Adipocyte (in vitro differentiated cells): ENCODE results near the gene PIEZO2.
"Not testable (repeated sequence)": the region's sequence is repeated elsewhere in the genome, so short reads cannot be mapped to it uniquely, and the experiment has no call there.

Experiments
- DNase-seq: peaks from one replicate; pipeline ENCODE4 v3.0.0-alpha.2; 2015; ENCODE audit warnings: low read depth
- H3K27me3 ChIP-seq: replicated peaks from 2 replicates; pipeline ENCODE4 v1.7.0; 2013; ENCODE audit warnings: mild to moderate bottlenecking, low read length, moderate library complexity; ENCODE audit not compliant: control insufficient read depth, insufficient read depth
- H3K36me3 ChIP-seq: 2 replicates; pipeline ENCODE4 v1.7.0; 2013; ENCODE audit warnings: low read length, mild to moderate bottlenecking, moderate library complexity; ENCODE audit not compliant: control insufficient read depth, insufficient read depth, severe bottlenecking
- H3K4me1 ChIP-seq: 2 replicates; pipeline ENCODE4 v1.7.0; 2013; ENCODE audit warnings: mild to moderate bottlenecking, low read length, moderate library complexity; ENCODE audit not compliant: control insufficient read depth, insufficient read depth
- H3K4me3 ChIP-seq: 2 replicates; pipeline ENCODE4 v1.7.0; 2013; ENCODE audit warnings: mild to moderate bottlenecking, low read length, moderate library complexity
- H3K9ac ChIP-seq: 2 replicates; pipeline ENCODE4 v1.7.0; 2013; ENCODE audit warnings: mild to moderate bottlenecking, low read length, moderate library complexity
- H3K9me3 ChIP-seq: 2 replicates; pipeline ENCODE4 v1.7.0; 2013; ENCODE audit warnings: mild to moderate bottlenecking, low read length, moderate library complexity; ENCODE audit not compliant: control insufficient read depth

PIEZO2 gene

DNA sequence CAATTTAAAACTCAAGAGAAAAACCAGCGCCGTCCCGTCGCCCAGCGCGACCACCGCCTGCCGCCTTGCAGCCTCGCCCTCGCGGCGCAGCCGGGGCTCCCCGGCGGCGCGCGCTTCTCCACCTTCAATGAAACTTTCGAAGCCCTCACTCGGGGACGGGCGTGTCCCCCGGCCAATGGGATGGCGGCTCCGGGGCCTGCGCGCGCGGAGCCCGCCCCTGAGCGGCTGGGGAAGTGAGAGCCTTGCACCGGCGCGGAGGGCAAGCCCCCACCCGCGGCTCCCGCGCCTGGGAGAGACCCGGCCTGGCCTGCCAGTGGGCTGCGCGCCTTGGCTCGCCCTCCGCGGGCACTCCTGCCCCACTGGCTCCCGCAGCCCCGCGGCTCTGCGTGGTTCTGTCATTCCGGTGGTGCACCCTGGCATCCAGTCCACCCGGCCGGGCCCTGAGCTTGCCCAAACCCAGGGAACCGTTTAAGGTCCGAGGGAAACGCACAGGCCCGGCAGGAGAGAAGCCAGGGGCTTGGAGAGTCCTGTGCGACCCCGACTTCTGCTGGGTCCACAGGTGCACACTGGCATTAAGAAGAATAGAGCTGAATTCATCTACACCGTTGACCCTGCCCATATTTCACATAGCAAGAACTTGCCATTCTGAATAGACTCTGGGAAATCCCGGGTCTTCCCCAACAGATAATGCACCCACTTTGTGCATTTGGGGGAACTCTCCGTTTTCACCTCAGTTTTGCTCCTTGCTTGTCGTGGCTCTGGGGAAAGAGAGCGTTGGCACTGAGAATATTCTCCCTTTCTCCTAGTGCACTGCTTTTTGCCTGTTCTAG lies at the start of gene PIEZO2:
Gene PIEZO2 (minus strand): TSS at position 129 of the 830 bp plus-strand sequence. CDS start 981 bp downstream, outside the sequence.
- H3K4me1 ChIP-seq = peaks cover 2% of the 10 kb centered on the region
- H3K36me3 ChIP-seq = no peaks in the 10 kb centered on the region
- peaks cover 58% of the 10 kb centered on the region for H3K27me3 ChIP-seq
- DNase-seq = peak; percentile 93
- no peaks in the 10 kb centered on the region for H3K9me3 ChIP-seq
- H3K4me3 ChIP-seq = peak within 1 kb of the TSS; percentile 63
- no peak within 1 kb of the TSS for H3K9ac ChIP-seq

DNA sequence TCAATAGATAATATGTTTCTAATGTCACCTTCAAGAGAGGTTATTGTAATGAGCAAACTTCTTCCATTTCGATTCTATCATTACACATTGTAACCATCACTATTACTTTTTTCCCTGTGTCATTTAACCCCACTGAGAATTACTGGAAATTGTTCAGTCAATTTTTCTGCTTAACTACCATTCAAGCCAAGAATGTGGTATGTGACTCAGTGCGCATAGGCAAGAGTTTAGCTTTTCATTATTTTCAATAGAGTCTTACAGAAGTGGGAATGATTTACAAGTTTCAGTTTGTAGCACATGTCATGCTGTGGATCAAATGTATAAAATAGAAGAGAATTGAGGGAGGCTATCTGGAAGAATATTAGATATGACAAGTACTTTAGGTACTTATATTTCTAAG lies 34.3 kb upstream of the PIEZO2 start:
- Histone ChIP-seq H3K9ac (no peak overlapping the region), H3K27me3 (no peaks in the 10 kb centered on the region), H3K9me3 (no peaks in the 10 kb centered on the region), H3K36me3 (no peaks in the 10 kb centered on the region), H3K4me3 (no peak overlapping the region), H3K4me1 (peaks cover 8% of the 10 kb centered on the region)
- DNase-seq = no peak

DNA sequence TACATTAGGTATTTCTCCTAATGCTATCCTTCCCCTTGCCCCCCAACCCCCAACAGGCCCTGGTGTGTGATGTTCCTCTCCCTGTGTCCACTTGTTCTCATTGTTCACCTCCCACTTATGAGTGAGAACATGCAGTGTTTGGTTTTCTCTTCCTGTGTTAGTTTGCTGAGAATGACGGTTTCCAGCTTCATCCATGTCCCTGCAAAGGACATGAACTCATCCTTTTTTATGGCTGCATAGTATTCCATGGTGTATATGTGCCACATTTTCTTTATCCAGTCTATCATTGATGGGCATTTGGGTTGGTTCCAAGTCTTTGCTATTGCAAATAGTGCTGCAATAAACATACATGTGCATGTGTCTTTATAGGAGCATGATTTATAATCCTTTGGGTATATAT lies 32.3 kb upstream of the PIEZO2 start:
- not testable (repeated sequence) for H3K4me3 ChIP-seq, H3K36me3 ChIP-seq, H3K9ac ChIP-seq, DNase-seq, H3K27me3 ChIP-seq, H3K9me3 ChIP-seq
- H3K4me1 ChIP-seq = peaks cover 15% of the 10 kb centered on the region

DNA sequence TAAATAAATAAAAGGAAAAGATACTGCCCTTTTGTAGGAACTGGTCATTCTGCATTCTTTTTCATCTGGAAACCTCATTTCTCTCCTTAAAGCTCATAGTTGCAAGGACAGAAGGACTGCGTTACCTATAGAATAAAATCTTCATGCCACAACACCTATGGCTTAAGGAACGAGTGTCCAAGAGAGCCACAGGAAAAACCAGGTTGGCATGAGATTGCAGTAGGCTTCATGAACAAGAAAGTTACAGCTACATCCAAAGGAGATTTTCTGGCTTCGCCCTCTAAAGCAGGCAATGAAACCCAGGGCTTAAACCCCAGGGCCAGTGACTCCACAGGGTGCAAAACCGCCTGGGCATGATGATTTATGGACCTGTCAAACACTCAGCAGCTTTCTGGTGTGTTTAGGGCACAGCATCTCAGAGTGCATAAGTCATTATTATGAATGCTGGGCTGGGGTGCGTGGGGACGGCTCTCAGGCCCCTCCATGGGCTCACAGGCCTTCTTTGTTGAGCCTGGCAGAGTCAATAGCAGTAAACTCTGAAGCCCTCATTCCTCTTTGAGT lies 30.7 kb upstream of the PIEZO2 start:
- DNase-seq = no peak
- Histone ChIP-seq H3K27me3 (no peaks in the 10 kb centered on the region), H3K36me3 (no peaks in the 10 kb centered on the region), H3K4me1 (peaks cover 31% of the 10 kb centered on the region), H3K9me3 (no peaks in the 10 kb centered on the region), H3K4me3 (no peak overlapping the region), H3K9ac (no peak overlapping the region)

DNA sequence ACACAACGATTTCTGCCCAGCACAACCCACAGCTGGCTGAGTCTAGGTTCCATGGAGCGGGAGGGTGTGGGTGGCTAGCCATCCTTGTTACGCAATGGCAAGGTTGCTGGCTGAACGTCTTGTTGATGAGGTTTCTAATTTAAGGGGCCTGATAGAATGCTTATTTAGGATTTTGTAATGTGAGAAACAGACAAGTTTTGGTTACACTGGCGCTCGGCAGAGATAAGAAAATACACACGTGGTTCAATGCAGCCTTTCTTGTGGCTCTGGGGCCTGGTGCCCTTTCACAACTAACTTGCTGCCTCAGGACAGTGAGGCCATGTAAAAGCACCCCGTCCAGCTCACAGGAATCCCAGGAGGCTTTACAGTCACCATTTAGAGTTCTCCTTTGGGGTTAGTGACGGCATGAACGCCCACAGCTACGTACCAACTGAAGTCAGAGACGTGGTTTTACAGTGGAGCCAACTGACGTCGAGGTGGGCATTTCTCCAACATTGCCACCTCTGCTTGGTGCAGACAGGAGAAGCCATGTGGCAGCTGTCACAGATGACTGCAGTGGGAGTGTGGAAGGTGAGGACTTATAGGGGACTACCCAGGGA lies 29.7 kb upstream of the PIEZO2 start:
- H3K4me1 ChIP-seq = peaks cover 37% of the 10 kb centered on the region
- no peaks in the 10 kb centered on the region for H3K27me3 ChIP-seq
- DNase-seq = no peak
- no peak overlapping the region for H3K9ac ChIP-seq
- H3K9me3 ChIP-seq = no peaks in the 10 kb centered on the region
- no peaks in the 10 kb centered on the region for H3K36me3 ChIP-seq
- peak overlapping the region; percentile 12 for H3K4me3 ChIP-seq

DNA sequence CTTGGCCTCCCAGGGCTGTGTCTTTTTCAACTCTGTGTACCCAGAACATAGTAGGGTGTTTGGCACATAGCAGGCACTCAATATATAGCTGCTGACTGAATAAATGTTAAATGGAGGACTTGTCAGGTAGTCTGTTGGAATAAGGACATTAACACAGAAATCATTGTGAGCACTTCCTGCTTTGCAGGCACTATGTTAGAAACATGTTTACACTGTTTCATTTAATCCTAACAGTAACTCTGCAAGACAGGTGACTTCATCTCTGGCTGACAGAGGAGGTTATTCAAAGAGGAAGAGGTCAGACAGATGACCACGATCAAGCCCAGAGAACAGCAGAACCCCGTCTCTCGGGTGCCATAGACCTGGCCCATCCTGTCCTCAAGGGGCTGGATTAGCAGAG lies 28.0 kb upstream of the PIEZO2 start:
- H3K4me3 ChIP-seq = no peak overlapping the region
- peaks cover 42% of the 10 kb centered on the region for H3K4me1 ChIP-seq
- no peak overlapping the region for H3K9ac ChIP-seq
- H3K36me3 ChIP-seq = no peaks in the 10 kb centered on the region
- DNase-seq = no peak
- H3K27me3 ChIP-seq = no peaks in the 10 kb centered on the region
- no peaks in the 10 kb centered on the region for H3K9me3 ChIP-seq

DNA sequence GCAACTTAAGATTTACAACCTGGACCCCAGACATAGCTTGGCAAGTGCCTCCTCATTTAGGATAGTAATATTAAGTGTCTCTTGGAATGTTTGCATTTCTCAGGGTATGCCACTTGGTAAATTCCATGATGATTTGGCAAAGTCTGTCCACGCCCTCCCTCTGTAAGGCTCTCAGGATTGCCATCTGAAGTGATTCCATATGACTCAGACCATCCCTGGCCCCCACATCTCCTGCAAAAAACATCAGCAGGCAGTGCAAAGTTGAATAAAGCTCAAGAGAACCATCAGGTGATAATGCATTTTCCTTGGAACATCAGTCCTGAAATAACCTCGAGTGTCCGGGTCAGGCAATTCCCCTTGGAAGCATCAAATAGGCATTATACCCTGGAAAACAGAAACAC lies 27.1 kb upstream of the PIEZO2 start:
- no peak overlapping the region for H3K9ac ChIP-seq
- DNase-seq = peak; percentile 62
- H3K9me3 ChIP-seq = no peaks in the 10 kb centered on the region
- H3K36me3 ChIP-seq = no peaks in the 10 kb centered on the region
- no peaks in the 10 kb centered on the region for H3K27me3 ChIP-seq
- no peak overlapping the region for H3K4me3 ChIP-seq
- H3K4me1 ChIP-seq = peaks cover 42% of the 10 kb centered on the region

DNA sequence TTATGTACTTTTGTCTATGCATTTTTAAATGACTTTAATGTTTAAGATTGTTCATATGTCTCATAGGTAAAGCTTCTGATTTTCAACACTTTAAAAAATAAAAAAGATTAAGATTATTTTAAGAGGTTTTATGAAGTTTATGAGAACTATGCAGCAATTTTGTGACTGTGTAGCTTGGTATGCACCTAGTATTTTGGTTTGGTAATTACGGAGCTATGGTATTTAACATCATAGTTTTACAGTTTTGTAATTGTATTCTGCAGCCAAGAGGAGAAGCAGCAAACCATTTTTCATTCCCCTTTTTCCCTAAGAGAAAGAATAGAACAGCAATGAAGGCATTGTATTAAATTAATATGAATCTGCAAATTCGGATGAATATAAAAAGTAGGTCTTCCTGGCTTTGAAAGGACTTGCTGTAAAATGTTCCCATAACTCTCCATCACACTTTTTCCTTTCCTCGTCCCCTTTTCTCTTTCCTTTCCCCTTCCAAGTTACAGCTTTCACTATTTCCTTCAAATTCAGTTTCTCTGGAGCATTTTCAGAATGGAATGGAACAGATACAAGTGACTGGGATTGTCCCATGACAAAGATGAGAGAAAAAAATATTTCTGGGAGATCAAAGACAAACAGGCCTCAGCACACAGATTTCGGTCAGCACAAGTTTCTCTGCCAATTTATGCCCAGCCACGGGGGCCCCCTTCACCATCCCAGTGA lies 26.1 kb upstream of the PIEZO2 start:
- H3K9ac ChIP-seq = peak overlapping the region; percentile 67
- peaks cover 42% of the 10 kb centered on the region for H3K4me1 ChIP-seq
- peak overlapping the region; percentile 54 for H3K4me3 ChIP-seq
- peak; percentile 81 for DNase-seq
- H3K36me3 ChIP-seq = no peaks in the 10 kb centered on the region
- no peaks in the 10 kb centered on the region for H3K27me3 ChIP-seq
- no peaks in the 10 kb centered on the region for H3K9me3 ChIP-seq

DNA sequence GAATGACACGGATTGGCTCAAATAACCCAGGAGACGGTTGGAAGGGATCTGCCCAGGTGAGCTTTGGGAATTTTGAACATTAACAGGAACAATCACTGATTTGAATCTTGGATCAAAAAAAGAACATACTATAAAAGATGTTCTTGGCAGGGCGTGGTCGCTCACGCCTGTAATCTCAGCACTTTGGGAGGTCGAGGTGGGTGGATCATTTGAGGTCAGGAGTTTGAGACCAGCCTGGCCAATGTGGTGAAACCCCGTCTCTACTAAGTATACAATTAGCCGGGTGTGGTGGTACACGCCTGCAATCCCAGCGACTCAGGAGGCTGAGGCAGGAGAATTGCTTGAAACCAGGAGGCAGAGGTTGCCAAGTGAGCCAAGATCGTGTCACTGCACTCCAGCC lies 24.8 kb upstream of the PIEZO2 start:
- H3K4me1 ChIP-seq = peaks cover 38% of the 10 kb centered on the region
- not testable (repeated sequence) for H3K9me3 ChIP-seq, H3K4me3 ChIP-seq, H3K27me3 ChIP-seq, H3K9ac ChIP-seq, DNase-seq, H3K36me3 ChIP-seq

DNA sequence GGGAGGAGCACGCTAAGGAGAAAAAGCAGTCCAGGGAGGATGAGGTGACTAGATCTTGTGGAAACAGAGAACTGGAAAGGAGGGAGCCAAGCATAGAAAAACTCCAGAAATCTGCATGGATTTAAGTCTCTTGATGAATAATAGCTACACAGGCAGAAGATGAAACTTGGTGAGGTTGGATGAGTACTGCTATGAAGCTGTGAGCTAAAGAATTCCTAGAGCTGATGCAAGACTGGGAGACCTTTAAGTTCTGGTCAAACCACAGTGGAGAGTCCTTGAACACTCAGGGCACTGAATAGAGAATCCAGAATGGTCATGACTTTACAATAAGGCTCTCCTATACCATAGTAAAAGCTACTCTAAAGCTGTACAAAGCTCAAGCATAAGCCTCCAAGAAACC lies 18.4 kb upstream of the PIEZO2 start:
- no peaks in the 10 kb centered on the region for H3K4me1 ChIP-seq
- no peaks in the 10 kb centered on the region for H3K27me3 ChIP-seq
- H3K36me3 ChIP-seq = no peaks in the 10 kb centered on the region
- peaks cover 7% of the 10 kb centered on the region for H3K9me3 ChIP-seq
- no peak overlapping the region for H3K4me3 ChIP-seq
- no peak overlapping the region for H3K9ac ChIP-seq
- DNase-seq = peak; percentile 75

DNA sequence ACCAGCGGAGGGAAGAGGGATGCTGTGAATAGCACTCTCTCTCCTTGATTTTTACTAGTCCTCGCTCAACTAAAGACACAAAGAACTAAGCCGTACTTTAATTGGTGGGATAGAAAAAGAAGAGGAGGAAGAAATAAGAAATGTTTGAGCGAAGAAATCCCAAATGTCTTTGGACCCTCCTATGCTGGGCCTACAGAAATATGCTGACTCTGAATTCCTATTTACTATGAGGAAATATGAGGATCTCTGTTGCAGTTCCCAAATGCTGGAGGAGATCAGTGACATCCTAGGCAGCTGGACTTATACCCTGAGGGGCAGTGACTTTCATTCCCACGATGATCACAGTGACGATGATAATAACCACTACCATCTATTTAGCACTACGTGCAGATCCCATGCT lies 16.6 kb upstream of the PIEZO2 start:
- H3K4me3 ChIP-seq = no peak overlapping the region
- no peak overlapping the region for H3K9ac ChIP-seq
- H3K27me3 ChIP-seq = no peaks in the 10 kb centered on the region
- H3K4me1 ChIP-seq = no peaks in the 10 kb centered on the region
- H3K9me3 ChIP-seq = peaks cover 7% of the 10 kb centered on the region
- DNase-seq = no peak
- no peaks in the 10 kb centered on the region for H3K36me3 ChIP-seq
